ENCODE data around the gene MSH5. TPM values are rescaled to one million over a fixed set of nuclear protein-coding genes. Genes with fewer than 3 reads are reported as not detected.

MSH5 gene
- total RNA-seq, 1 experiment from 2014 or later, result 156 TPM

DNA sequence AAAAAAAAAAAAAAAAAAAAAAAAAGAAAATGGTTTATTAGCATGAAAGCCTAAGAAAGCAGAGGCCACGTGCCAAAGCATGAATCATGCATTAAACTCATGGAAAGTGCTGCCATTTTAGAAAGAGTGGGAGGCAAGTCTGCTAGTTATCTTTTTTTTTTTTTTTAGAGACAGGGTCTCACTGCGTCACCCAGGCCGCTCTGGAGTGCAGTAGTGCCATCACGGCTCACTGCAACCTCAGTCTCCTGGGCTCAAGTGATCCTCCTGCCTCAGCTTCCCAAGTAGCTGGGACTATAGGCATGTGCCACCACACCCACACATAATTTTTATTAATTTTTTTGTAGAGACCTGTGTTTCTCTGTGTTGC, 32.2 kb downstream of the MSH5 start:
- intact Hi-C loops (cut with micrococcal nuclease; ENCODE audit: unreplicated experiment), result loop anchor here (10.0 kb wide), 1 partner anchor 173 kb away; the partner anchor contains the start of gene CFB
- H3K4me1 Mint-ChIP-seq (ENCODE audit: low read depth, unreplicated experiment), result peaks cover 42% of the 10 kb centered on the region
- no peak overlapping the region for H3K27ac Mint-ChIP-seq (ENCODE audit: unreplicated experiment)
- H3K4me3 Mint-ChIP-seq (ENCODE audit: low read depth, unreplicated experiment), result no peak overlapping the region
- TF ChIP-seq, protein P1, sequence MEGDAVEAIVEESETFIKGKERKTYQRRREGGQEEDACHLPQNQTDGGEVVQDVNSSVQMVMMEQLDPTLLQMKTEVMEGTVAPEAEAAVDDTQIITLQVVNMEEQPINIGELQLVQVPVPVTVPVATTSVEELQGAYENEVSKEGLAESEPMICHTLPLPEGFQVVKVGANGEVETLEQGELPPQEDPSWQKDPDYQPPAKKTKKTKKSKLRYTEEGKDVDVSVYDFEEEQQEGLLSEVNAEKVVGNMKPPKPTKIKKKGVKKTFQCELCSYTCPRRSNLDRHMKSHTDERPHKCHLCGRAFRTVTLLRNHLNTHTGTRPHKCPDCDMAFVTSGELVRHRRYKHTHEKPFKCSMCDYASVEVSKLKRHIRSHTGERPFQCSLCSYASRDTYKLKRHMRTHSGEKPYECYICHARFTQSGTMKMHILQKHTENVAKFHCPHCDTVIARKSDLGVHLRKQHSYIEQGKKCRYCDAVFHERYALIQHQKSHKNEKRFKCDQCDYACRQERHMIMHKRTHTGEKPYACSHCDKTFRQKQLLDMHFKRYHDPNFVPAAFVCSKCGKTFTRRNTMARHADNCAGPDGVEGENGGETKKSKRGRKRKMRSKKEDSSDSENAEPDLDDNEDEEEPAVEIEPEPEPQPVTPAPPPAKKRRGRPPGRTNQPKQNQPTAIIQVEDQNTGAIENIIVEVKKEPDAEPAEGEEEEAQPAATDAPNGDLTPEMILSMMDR (IDR thresholded peaks at IDR 0.05; ENCODE audit: unreplicated experiment), result no peak
- CTCF ChIA-PET, result interaction anchor here (0.9 to 4.0 kb wide), 8 partner anchors 19 to 225 kb away, joined by 3 to 51 read pairs (median 8); partner anchors contain the start of genes DDAH2, HSPA1A, HSPA1B and HSPA1L
- H3K27me3 Mint-ChIP-seq (ENCODE audit: unreplicated experiment), result no peaks in the 10 kb centered on the region
- no peak for DNase-seq
- H3K9me3 Mint-ChIP-seq (ENCODE audit: low read depth, unreplicated experiment), result no peaks in the 10 kb centered on the region
- H3K36me3 Mint-ChIP-seq (ENCODE audit: insufficient read depth, unreplicated experiment), result peaks cover 32% of the 10 kb centered on the region
- BruUV-seq (replicated peaks), result no TSS peak

DNA sequence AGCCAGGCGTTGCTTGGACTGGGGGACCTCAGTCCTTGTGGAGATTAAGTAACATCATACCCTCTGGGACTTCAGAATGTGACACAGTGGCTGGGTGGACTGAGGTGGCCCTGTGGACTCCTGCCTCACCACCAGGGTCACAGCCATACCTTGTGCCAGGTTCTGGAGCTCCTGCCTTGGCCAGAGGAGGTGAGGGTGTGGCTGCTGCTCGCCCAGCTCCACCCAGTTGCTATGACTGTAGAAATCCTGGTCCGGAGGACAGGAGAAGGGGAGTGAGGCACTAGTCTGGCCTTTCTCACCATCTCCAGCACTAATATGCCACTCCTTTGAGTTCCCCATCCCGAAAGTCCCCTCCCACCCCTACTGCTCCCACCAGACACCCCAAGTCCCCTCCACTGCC, 35.4 kb downstream of the MSH5 start:
- no peaks in the 10 kb centered on the region for H3K27me3 Mint-ChIP-seq (ENCODE audit: unreplicated experiment)
- DNase-seq, result peak; percentile 85
- peak overlapping the region; percentile 94 for H3K27ac Mint-ChIP-seq (ENCODE audit: unreplicated experiment)
- TF ChIP-seq, protein P1 (IDR thresholded peaks at IDR 0.05; ENCODE audit: unreplicated experiment), result peak; percentile 13
- intact Hi-C loops (cut with micrococcal nuclease; ENCODE audit: unreplicated experiment), result loop anchor here (2.0 to 10.0 kb wide), 4 partner anchors 47 to 170 kb away; partner anchors contain the start of genes CFB and NEU1
- H3K9me3 Mint-ChIP-seq (ENCODE audit: low read depth, unreplicated experiment), result no peaks in the 10 kb centered on the region
- H3K36me3 Mint-ChIP-seq (ENCODE audit: insufficient read depth, unreplicated experiment), result peaks cover 63% of the 10 kb centered on the region
- CTCF ChIA-PET, result interaction anchor here (0.6 to 4.0 kb wide), 23 partner anchors 9 to 454 kb away, joined by 3 to 51 read pairs (median 5); partner anchors contain the start of genes HSPA1B, LSM2, LY6G5C and LY6G6F
- H3K4me3 Mint-ChIP-seq (ENCODE audit: low read depth, unreplicated experiment), result peak overlapping the region; percentile 65
- no TSS peak for BruUV-seq (replicated peaks)
- peaks cover 43% of the 10 kb centered on the region for H3K4me1 Mint-ChIP-seq (ENCODE audit: low read depth, unreplicated experiment)

DNA sequence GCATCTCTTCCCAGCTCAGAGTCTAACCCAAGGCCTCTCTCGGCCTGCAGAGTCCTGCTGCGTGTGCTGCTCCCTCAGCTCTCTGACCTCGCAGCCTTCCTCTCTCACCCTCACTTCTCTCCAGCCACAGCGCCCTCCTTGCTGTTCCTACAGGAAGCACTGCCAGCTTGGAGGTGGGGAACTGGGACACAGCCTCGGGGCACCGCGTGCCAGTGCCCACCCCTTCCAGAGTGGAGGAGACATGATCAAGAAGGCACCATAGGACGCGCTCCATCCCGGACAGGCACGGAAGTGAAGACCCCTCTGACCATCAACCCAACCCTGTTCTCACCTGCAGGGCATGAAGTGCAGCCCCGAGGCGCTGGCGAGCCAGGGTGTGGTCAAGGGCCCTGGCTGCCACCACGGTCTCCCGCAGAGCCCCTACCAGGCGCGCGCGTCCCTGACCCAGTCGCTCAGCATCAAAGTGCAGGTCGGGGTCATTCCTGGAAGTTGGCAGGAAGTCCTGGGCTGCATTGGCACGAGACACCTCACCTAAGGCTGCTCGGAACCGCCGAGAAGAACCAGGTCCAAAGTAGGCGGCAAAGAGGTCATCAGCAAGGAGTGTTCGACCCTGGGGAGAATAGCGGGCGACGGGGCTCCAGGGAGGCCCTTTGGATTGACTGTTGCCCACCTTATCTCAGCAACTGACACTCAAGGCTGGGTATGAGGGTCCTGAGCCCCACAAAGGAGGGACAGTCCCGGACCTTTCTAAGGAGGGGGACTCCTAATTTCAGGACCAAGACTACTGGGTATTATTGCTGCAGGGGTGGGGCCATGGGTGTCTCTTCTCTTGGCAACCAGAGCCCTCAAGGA, 36.1 kb downstream of the MSH5 start:
- TF ChIP-seq, protein P1 (IDR thresholded peaks at IDR 0.05; ENCODE audit: unreplicated experiment), result no peak
- CTCF ChIA-PET, result interaction anchor here (0.6 to 4.0 kb wide), 24 partner anchors 12 to 455 kb away, joined by 3 to 51 read pairs (median 7); partner anchors contain the start of genes CFB, HSPA1B, LSM2 and LY6G5C
- peak; percentile 63 for DNase-seq
- H3K9me3 Mint-ChIP-seq (ENCODE audit: low read depth, unreplicated experiment), result no peaks in the 10 kb centered on the region
- H3K4me3 Mint-ChIP-seq (ENCODE audit: low read depth, unreplicated experiment), result peak overlapping the region; percentile 65
- H3K27me3 Mint-ChIP-seq (ENCODE audit: unreplicated experiment), result no peaks in the 10 kb centered on the region
- intact Hi-C loops (cut with micrococcal nuclease; ENCODE audit: unreplicated experiment), result loop anchor here (2.0 to 10.0 kb wide), 4 partner anchors 46 to 169 kb away; partner anchors contain the start of genes CFB and NEU1
- TSS peak; percentile 55 for BruUV-seq (replicated peaks)
- peak overlapping the region; percentile 94 for H3K27ac Mint-ChIP-seq (ENCODE audit: unreplicated experiment)
- H3K4me1 Mint-ChIP-seq (ENCODE audit: low read depth, unreplicated experiment), result peaks cover 43% of the 10 kb centered on the region
- peaks cover 70% of the 10 kb centered on the region for H3K36me3 Mint-ChIP-seq (ENCODE audit: insufficient read depth, unreplicated experiment)

DNA sequence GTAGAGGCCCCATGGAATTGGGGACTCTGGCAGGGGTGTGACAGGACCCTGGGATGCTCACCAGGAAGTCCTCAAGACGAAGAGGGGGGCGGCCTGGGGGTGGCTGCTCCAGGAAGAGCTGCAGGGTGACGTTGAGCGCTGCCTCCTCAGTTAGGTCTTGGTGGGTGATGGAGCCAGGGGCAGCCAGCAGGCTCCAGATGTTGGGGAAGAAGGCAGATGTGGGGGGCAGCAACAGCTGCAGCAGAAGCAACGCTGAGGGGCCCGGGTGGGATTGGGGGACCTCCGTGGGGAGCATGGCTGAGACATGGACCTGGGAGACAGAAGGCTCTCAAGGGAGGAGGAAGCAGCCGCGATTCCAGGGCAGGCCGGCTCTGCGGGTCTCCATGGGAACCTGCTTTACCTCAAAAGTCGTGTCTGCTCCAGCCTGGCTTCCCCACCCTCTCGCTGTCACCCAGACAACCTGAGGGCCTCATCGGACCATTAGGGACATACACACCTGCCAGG, 36.7 kb downstream of the MSH5 start:
- Mint-ChIP-seq H3K4me1 (ENCODE audit: low read depth, unreplicated experiment) (peaks cover 43% of the 10 kb centered on the region), H3K36me3 (ENCODE audit: insufficient read depth, unreplicated experiment) (peaks cover 77% of the 10 kb centered on the region), H3K27me3 (ENCODE audit: unreplicated experiment) (no peaks in the 10 kb centered on the region), H3K9me3 (ENCODE audit: low read depth, unreplicated experiment) (no peaks in the 10 kb centered on the region), H3K27ac (ENCODE audit: unreplicated experiment) (peak overlapping the region; percentile 94), H3K4me3 (ENCODE audit: low read depth, unreplicated experiment) (peak overlapping the region; percentile 65)
- intact Hi-C loops (cut with micrococcal nuclease; ENCODE audit: unreplicated experiment), result loop anchor here (5.0 to 10.0 kb wide), 3 partner anchors 46 to 168 kb away; partner anchors contain the start of genes CFB and NEU1
- TF ChIP-seq, protein P1 (IDR thresholded peaks at IDR 0.05; ENCODE audit: unreplicated experiment), result no peak
- peak; percentile 46 for DNase-seq
- CTCF ChIA-PET, result interaction anchor here (0.6 to 2.3 kb wide), 8 partner anchors 15 to 176 kb away, joined by 3 to 16 read pairs (median 4); partner anchors contain the start of genes CFB and MSH5
- TSS peak; percentile 78 for BruUV-seq (replicated peaks)

Measured in Calu3 (cell line).